Cardiac muscle cell (in vitro differentiated cells and primary cell): ENCODE data around the gene TSPYL4. TPM values are rescaled to one million over a fixed set of nuclear protein-coding genes. Genes with fewer than 3 reads are reported as not detected.

ENCODE experiments used
- DNase-seq, 2 donors: peaks; one replicate each; pipeline versions ENCODE4 v3.0.0 to v3.0.0-alpha.2; 2010 to 2017; ENCODE audit warnings: low read depth in 1 of 2, low spot score in 1 of 2
- H3K27ac ChIP-seq: fragments of 200-600 bp; sonication (generic); 2 replicates; pipeline ENCODE4 v1.5.1; 2016
- H3K27me3 ChIP-seq: fragments of 200-600 bp; sonication (generic); 2 replicates; pipeline ENCODE4 v1.6.0; 2016; ENCODE audit warnings: control low read depth
- H3K36me3 ChIP-seq: fragments of 200-600 bp; sonication (generic); 2 replicates; pipeline ENCODE4 v1.5.1; 2016; ENCODE audit warnings: control low read depth
- H3K4me1 ChIP-seq: fragments of 200-600 bp; sonication (generic); 2 replicates; pipeline ENCODE4 v1.8.1; 2017; ENCODE audit warnings: low read depth, mild to moderate bottlenecking, mixed run types
- H3K4me3 ChIP-seq: fragments of 200-600 bp; sonication (generic); 2 replicates; pipeline ENCODE4 v1.5.1; 2016; ENCODE audit warnings: mild to moderate bottlenecking
- H3K9me3 ChIP-seq: fragments of 200-600 bp; sonication (generic); 2 replicates; pipeline ENCODE4 v1.5.1; 2017; ENCODE audit warnings: low read depth, mild to moderate bottlenecking, control low read depth
- polyA plus RNA-seq: library from polyadenylated mRNA; unstranded; fragments of >200 nt; fragmentation: Nextera tagmentation; extraction: Ambion mirVana; gene quantifications from 2 replicates; pipeline ENCODE4 v1.2.1, GENCODE V29; 2016
- total RNA-seq: library from RNA; depleted of rRNA; stranded (reverse); fragments of >200 nt; gene quantifications from 2 replicates; pipeline ENCODE4 v1.2.3, GENCODE V29; 2016
- TF ChIP-seq, protein P1 (sequence below): IDR thresholded peaks from 2 replicates; pipeline ENCODE4 v1.5.1; 2012; ENCODE audit warnings: low read depth, mild to moderate bottlenecking, low read length

Gene TSPYL4
- total RNA-seq (43.1 and 54.1 TPM in 2 replicates), polyA plus RNA-seq (38.2 and 43.4 TPM in 2 replicates)

DNA sequence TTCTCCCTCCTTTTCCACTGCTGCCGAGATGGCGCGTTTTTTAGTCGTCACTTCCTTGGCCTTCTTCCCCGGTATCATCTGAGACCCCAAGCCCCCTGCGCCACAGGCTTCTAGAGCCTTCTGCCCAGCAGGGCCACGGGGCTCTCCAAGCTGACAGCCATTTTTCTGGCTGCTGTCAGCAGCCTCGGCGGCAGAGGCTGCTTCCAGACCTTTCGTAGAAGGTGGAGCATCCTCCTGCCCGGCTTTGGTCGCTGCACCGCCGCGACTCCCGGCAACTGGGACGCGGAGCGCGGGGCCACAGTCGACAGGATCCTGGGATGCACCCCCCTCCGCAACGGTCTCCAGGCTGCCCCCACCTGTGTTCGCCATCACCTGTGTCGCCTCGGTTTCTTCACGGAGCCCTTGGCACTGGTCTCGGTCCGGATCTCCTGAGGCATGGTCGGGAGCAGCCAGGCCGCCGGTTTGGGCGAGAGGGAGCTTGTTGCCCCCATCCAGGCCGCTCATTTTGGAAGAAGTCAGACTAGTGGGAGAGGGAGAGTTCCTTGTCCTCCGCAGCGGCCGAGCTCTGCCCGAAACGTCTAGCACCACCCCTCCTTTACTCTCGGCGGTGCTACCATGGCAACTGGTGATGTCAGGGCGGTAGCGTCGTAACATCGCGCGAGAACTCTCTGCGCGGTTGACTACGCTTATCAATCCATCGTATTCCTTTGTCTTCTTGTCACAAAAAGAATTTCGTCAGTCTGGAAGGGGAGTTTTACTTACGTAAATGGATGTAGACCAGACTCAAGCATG lies at the start of gene TSPYL4:
TSPYL4 (minus strand) TSS at position 571 of the 792 bp plus-strand sequence; CDS start at position 504, 67 bp downstream.
- peak within 1 kb of the TSS; percentile 93 for H3K4me3 ChIP-seq
- H3K27ac ChIP-seq: peak within 1 kb of the TSS; percentile 97
- H3K36me3 ChIP-seq: no peaks in the 10 kb centered on the region
- peaks cover 48% of the 10 kb centered on the region for H3K4me1 ChIP-seq
- no peaks in the 10 kb centered on the region for H3K27me3 ChIP-seq
- TF ChIP-seq, protein P1, sequence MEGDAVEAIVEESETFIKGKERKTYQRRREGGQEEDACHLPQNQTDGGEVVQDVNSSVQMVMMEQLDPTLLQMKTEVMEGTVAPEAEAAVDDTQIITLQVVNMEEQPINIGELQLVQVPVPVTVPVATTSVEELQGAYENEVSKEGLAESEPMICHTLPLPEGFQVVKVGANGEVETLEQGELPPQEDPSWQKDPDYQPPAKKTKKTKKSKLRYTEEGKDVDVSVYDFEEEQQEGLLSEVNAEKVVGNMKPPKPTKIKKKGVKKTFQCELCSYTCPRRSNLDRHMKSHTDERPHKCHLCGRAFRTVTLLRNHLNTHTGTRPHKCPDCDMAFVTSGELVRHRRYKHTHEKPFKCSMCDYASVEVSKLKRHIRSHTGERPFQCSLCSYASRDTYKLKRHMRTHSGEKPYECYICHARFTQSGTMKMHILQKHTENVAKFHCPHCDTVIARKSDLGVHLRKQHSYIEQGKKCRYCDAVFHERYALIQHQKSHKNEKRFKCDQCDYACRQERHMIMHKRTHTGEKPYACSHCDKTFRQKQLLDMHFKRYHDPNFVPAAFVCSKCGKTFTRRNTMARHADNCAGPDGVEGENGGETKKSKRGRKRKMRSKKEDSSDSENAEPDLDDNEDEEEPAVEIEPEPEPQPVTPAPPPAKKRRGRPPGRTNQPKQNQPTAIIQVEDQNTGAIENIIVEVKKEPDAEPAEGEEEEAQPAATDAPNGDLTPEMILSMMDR: no peak
- DNase-seq: peak; percentile 96 to 98
- H3K9me3 ChIP-seq: no peaks in the 10 kb centered on the region

DNA sequence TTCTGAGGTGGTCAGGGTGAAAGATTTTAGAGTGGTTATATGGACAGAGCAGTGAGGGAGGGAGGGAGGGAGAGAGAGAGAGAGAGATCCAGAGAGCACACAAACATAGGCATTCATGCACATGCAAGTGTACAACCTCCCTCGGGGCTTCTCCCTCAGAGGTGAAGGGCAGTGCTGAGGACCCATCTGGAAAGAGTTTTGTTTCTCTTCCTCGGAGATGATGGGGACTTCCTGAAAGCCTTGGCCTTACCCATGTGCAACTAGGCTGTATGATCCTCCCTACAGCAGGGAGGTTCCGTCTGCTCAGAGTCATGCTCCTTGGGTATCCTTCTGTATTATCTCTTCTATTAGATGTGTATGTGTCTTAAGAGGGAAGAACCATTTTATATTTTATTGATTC lies 47.2 kb upstream of the TSPYL4 start:
- DNase-seq: no peak
- no peaks in the 10 kb centered on the region for H3K36me3 ChIP-seq

DNA sequence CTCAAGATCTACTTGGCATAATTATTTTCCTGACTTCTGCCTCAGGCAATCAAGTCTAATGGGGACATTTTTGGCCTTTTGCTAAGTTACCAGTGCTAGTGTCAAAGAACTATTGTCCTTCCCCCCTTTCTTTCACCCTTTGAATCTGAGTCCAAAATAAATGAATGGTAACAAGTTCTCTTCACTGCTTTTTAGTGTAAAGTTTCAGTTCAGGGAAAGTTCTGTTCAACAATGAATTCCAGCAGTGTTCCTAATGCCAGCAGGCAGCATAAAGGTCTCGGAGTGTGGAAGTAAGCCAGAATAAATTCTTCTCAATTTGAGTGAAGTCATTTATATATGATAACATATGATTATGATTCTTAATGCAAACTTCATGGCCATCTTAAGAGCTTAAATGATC lies 46.7 kb upstream of the TSPYL4 start:
- H3K4me3 ChIP-seq: no peak overlapping the region
- H3K4me1 ChIP-seq: no peaks in the 10 kb centered on the region
- H3K9me3 ChIP-seq: no peaks in the 10 kb centered on the region
- H3K36me3 ChIP-seq: no peaks in the 10 kb centered on the region
- TF ChIP-seq, protein P1: no peak
- DNase-seq: no peak
- no peak overlapping the region for H3K27ac ChIP-seq
- no peaks in the 10 kb centered on the region for H3K27me3 ChIP-seq

More for the DNA sequence above, 47.2 kb upstream of the TSPYL4 start:
- Histone ChIP-seq H3K27me3 (no peaks in the 10 kb centered on the region), H3K4me3 (no peak overlapping the region), H3K9me3 (no peaks in the 10 kb centered on the region), H3K27ac (no peak overlapping the region), H3K4me1 (no peaks in the 10 kb centered on the region)
- TF ChIP-seq, protein P1: no peak

- Histone ChIP-seq H3K27ac (no peak overlapping the region), H3K4me1 (no peaks in the 10 kb centered on the region), H3K4me3 (no peak overlapping the region), H3K9me3 (no peaks in the 10 kb centered on the region), H3K27me3 (no peaks in the 10 kb centered on the region), H3K36me3 (no peaks in the 10 kb centered on the region)
- no peak for DNase-seq
- TF ChIP-seq, protein P1: no peak
Observed at GRCh38 chr6:116298973-116299372, 45.1 kb upstream of the TSPYL4 start.

DNA sequence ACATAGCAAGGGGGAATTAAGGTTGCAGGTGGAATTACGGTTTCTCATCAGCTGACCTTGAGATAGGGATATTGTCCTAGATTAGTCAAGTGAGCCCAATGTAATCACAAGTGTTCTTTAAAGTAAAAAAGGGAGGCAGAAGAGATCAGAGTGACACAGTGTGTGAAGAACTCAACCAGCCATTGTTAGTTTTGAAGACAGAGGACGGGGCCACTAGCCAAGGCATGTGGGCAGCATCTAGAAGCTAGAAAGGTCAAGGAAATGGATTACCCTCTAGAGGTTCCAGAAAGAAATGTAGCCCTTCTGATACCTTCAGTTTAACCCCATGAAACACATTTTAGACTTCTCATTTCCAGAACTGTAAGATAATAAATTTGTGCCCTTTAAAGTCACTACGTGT lies 44.4 kb upstream of the TSPYL4 start:
- Histone ChIP-seq H3K27me3 (no peaks in the 10 kb centered on the region), H3K4me1 (no peaks in the 10 kb centered on the region), H3K4me3 (no peak overlapping the region), H3K27ac (no peak overlapping the region), H3K36me3 (no peaks in the 10 kb centered on the region), H3K9me3 (no peaks in the 10 kb centered on the region)
- no peak for DNase-seq
- TF ChIP-seq, protein P1: no peak
